Gastroesophageal sphincter (tissue), 4 donors: Measurements from ENCODE around the gene TTC23. TPM values are rescaled to one million over a fixed set of nuclear protein-coding genes. Genes with fewer than 3 reads are reported as not detected.

ENCODE experiments used
- ATAC-seq: fragments of 150-250 bp; one replicate; pipeline ENCODE4 v1.9.1; 2016; ENCODE audit warnings: mild to moderate bottlenecking, moderate library complexity
- H3K27ac ChIP-seq, 4 donors: fragments of 200-600 bp; sonication (generic) in 3 of 4; 1 replicate in 3 of 4; 2 replicates in 1 of 4; pipeline ENCODE4 v1.5.1; 2016 to 2019
- H3K27me3 ChIP-seq: fragments of 200-600 bp; sonication (generic); one replicate; pipeline ENCODE4 v1.5.1; 2019
- H3K36me3 ChIP-seq, 2 donors: fragments of 200-600 bp; sonication (generic); one replicate each; pipeline ENCODE4 v1.5.1; 2019; ENCODE audit warnings: control low read depth in 1 of 2
- H3K4me1 ChIP-seq, 3 donors: fragments of 200-600 bp; sonication (generic); 1 replicate in 2 of 3; 2 replicates in 1 of 3; pipeline ENCODE4 v1.5.1; 2016 to 2019; ENCODE audit warnings: control low read depth in 2 of 3
- H3K4me3 ChIP-seq, 2 donors: fragments of 200-600 bp; sonication (generic); one replicate each; pipeline ENCODE4 v1.5.1; 2019; ENCODE audit warnings: mild to moderate bottlenecking in 1 of 2, moderate library complexity in 1 of 2
- H3K9me3 ChIP-seq, 3 donors: fragments of 200-600 bp; sonication (generic); one replicate each; pipeline ENCODE4 v1.5.1; 2017 to 2019; ENCODE audit warnings: control low read depth in 2 of 3
- CTCF ChIP-seq, 4 experiments: fragments of 200-600 bp in 2 of 4; fragments of 450-650 bp in 2 of 4; sonication (generic) in 1 of 4; IDR thresholded peaks; one replicate each; pipeline ENCODE4 v1.5.1; 2017 to 2019; ENCODE audit warnings: antibody characterized with exemption in 4 of 4, mild to moderate bottlenecking in 2 of 4, moderate library complexity in 2 of 4
- EP300 ChIP-seq: sonication (generic); formaldehyde crosslinking; IDR thresholded peaks from one replicate; pipeline ENCODE4 v1.6.1; 2017; ENCODE audit warnings: antibody characterized with exemption, mild to moderate bottlenecking
- POLR2A ChIP-seq, 2 donors: fragments of 450-650 bp; IDR thresholded peaks; one replicate each; pipeline ENCODE4 v1.6.1; 2017; ENCODE audit warnings: antibody characterized with exemption in 2 of 2, mild to moderate bottlenecking in 2 of 2, moderate library complexity in 1 of 2
- POLR2AphosphoS5 ChIP-seq: sonication (generic); formaldehyde crosslinking; IDR thresholded peaks from one replicate; pipeline ENCODE4 v1.6.1; 2017; ENCODE audit warnings: antibody characterized with exemption
- WGBS, 2 donors: methylation state at CpG; one replicate each; pipeline ENCODE4 v1.1.5; 2018; ENCODE audit warnings: low coverage in 1 of 2; 5-methylcytosine and 5-hydroxymethylcytosine counted together
- total RNA-seq, 4 donors: library from RNA; depleted of rRNA; stranded (reverse); fragments of >200 nt; gene quantifications; one replicate each; pipeline ENCODE4 v1.1.0, GENCODE V29; 2016

TTC23 gene
- total RNA-seq, 4 donors from 2014 or later: 13.7 to 33.3 (median 20.0) TPM

DNA sequence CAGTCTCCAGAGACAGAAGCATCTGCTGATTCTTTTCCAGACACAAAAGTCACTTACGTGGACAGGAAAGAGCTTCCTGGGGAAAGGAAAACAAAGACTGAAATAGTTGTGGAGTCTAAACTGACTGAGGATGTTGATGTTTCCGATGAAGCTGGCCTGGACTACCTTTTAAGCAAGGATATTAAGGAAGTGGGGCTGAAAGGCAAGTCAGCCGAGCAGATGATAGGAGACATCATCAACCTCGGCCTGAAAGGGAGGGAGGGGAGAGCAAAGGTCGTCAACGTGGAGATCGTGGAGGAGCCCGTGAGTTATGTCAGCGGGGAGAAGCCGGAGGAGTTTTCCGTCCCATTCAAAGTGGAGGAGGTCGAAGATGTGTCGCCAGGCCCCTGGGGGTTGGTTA lies 119.1 kb downstream of the TTC23 start:
- no peak overlapping the region for H3K4me3 ChIP-seq
- H3K9me3 ChIP-seq: no peaks in the 10 kb centered on the region
- ATAC-seq: no peak
- H3K4me1 ChIP-seq: peaks cover 7 to 99% (median 8%) of the 10 kb centered on the region in 3 donors
- no peaks in the 10 kb centered on the region for H3K27me3 ChIP-seq
- peaks cover 0 to 80% of the 10 kb centered on the region in 2 donors for H3K36me3 ChIP-seq
- peak overlapping the region; percentile 61 to 98 (median 97) for H3K27ac ChIP-seq
- WGBS, 2 donors: 44 to 50% methylated on average over 12 to 13 of the region's 13 CpGs
- TF ChIP-seq CTCF (IDR thresholded peaks at IDR 0.05) (no peak), POLR2AphosphoS5 (no peak), EP300 (no peak), POLR2A (IDR thresholded peaks at IDR 0.05) (no peak)

- Histone ChIP-seq H3K27ac (peak overlapping the region; percentile 61 to 98 (median 97)), H3K27me3 (no peaks in the 10 kb centered on the region), H3K4me3 (no peak overlapping the region), H3K36me3 (peaks cover 0 to 77% of the 10 kb centered on the region in 2 donors), H3K9me3 (no peaks in the 10 kb centered on the region), H3K4me1 (peaks cover 8 to 100% (median 13%) of the 10 kb centered on the region in 3 donors)
- WGBS, 2 donors: 48 to 60% methylated on average over 4 to 16 of the region's 16 CpGs
- no peak for ATAC-seq
- TF ChIP-seq EP300: no peak
- TF ChIP-seq POLR2AphosphoS5: no peak
- no peak for TF ChIP-seq CTCF (IDR thresholded peaks at IDR 0.05)
- no peak for TF ChIP-seq POLR2A (IDR thresholded peaks at IDR 0.05)
Measured at GRCh38 chr15:99129644-99130043, 119.7 kb downstream of the TTC23 start.

DNA sequence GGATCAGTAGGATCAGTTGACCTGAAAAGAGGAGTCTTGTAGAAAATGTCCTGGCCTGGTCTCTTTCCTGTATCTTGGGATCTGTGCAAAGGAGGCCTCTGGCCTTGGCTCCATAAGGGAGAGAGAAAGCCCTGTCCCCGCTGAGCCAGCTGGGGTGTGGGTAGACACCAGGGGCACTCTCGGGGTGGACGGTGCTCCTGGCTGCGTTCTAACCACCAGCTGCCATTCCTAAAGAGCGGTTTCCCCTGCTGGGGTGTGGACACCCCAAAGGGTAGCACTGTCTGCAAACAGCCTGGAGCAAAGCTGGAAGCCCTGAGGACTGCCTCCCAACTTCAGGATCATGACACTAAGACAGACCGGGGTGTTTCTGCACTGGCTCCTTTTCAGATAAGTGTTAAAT lies 121.0 kb downstream of the TTC23 start:
- WGBS, 2 donors: 39 to 50% methylated on average over 4 to 6 of the region's 6 CpGs
- Histone ChIP-seq H3K27ac (peak overlapping the region; percentile 61 to 98 (median 97)), H3K36me3 (peaks cover 0 to 67% of the 10 kb centered on the region in 2 donors), H3K27me3 (no peaks in the 10 kb centered on the region), H3K9me3 (no peaks in the 10 kb centered on the region), H3K4me3 (no peak overlapping the region), H3K4me1 (peaks cover 13 to 100% (median 21%) of the 10 kb centered on the region in 3 donors)
- no peak for TF ChIP-seq EP300
- no peak for TF ChIP-seq POLR2A (IDR thresholded peaks at IDR 0.05)
- TF ChIP-seq CTCF (IDR thresholded peaks at IDR 0.05): no peak
- TF ChIP-seq POLR2AphosphoS5: no peak
- ATAC-seq: no peak

DNA sequence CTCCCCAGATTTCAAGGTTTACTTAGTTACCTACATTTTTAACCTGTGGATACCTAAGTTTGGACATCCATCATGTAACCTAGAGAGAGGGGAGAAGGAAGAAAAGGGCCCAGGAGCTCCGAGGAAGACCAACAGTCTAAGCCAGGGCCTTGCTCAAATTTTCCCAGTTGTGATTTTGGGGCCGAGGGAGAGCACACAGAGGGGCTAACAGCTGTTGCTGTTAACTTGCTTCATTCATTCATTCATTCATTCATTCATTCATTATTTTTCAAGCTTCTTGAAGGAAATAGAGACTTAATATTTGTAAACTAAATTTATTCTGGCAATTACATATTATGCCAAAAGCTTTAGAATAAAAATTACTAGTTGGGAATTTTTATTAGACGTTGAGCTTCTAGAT lies 121.6 kb downstream of the TTC23 start:
- TF ChIP-seq POLR2AphosphoS5 (no peak), EP300 (no peak), POLR2A (IDR thresholded peaks at IDR 0.05) (no peak), CTCF (IDR thresholded peaks at IDR 0.05) (no peak)
- peaks cover 14 to 100% (median 28%) of the 10 kb centered on the region in 3 donors for H3K4me1 ChIP-seq
- no peak overlapping the region for H3K4me3 ChIP-seq
- 37 to 71% methylated on average over 3 of the region's 3 CpGs for WGBS, 2 donors
- H3K36me3 ChIP-seq: peaks cover 0 to 67% of the 10 kb centered on the region in 2 donors
- H3K27ac ChIP-seq: peak overlapping the region; percentile 61 to 98 (median 97)
- H3K9me3 ChIP-seq: no peaks in the 10 kb centered on the region
- no peaks in the 10 kb centered on the region for H3K27me3 ChIP-seq
- no peak for ATAC-seq

DNA sequence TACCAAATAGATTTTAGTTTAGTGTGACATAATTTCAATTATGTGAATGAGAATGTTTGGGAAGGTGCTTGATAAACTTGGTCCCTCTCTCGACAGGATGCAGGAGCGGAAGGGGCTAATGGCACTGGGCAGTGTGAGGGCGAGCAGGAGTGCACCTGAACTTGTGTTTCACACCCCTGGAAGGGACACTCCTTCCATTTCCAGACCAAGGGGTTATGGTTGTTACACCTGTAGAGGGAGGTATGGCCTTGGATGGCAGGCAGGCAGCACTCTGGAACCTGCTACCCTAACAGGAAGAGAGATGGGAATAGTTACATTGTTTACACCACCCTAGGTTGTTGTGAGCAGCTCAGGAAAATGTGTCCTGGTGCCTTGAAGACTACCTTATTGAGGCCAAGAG lies 122.5 kb downstream of the TTC23 start:
- no peaks in the 10 kb centered on the region for H3K27me3 ChIP-seq
- 55 to 76% methylated on average over 2 to 3 of the region's 3 CpGs for WGBS, 2 donors
- H3K4me3 ChIP-seq: no peak overlapping the region
- no peak for ATAC-seq
- peaks cover 0 to 59% of the 10 kb centered on the region in 2 donors for H3K36me3 ChIP-seq
- H3K27ac ChIP-seq: peak overlapping the region; percentile 75 to 98 (median 97)
- TF ChIP-seq EP300 (no peak), POLR2A (IDR thresholded peaks at IDR 0.05) (no peak), CTCF (IDR thresholded peaks at IDR 0.05) (no peak), POLR2AphosphoS5 (no peak)
- no peaks in the 10 kb centered on the region for H3K9me3 ChIP-seq
- peaks cover 17 to 100% (median 35%) of the 10 kb centered on the region in 3 donors for H3K4me1 ChIP-seq
